Measurements from ENCODE around the gene FBXW4.
A peak's percentile ranks its signal among the peaks of the same experiment; 100 is the strongest.

Gene FBXW4

DNA sequence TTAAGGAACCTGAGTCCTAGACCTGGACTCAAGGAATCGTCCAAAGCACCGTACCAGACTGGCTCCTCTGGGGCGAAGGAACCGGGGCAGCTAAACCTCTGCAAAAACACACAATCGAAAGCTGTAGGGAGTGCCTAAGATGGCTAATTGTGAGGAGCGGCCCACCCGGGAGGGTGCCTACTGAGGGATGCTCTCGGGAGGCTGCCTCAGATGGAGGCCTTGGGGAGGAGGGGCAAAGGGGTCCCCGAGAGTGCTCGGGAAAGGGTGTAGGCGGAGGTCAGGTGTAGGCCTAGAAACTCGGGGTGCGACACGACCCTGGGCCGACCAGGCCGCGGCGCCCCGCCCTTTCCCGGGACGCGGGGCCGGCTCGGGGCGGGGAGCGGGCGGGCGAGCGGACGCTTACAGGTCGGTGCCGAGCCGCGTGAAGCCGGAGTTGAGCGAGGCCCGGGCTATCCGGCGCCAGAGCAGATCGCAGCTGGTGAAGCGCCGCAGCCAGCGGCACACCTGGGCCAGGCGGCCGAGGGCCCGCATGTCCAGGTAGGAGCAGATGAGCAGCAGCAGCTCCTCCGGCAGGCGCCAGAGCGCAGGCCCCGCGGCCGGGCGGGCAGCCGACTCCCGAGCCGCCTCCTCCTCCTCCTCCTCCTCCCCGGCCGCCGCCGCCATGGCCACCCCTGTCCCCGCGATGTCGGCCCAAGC is 844 bp downstream of the FBXW4 start (continued):
- TF ChIP-seq ZNF114 (tag by site-specific recombination; IDR thresholded peaks at IDR 0.05), result no peak
- TF ChIP-seq ZNF626 (tag by site-specific recombination; IDR thresholded peaks at IDR 0.05), result no peak; the same call in 1 of the 2 replicates
- no peak for TF ChIP-seq ZNF354C (tag by site-specific recombination; IDR thresholded peaks at IDR 0.05; ENCODE audit: borderline replicate concordance, low read depth)
- no peak for TF ChIP-seq ZNF558 (tag by site-specific recombination; IDR thresholded peaks at IDR 0.05)
- TF ChIP-seq ZNF146 (tag by site-specific recombination; IDR thresholded peaks at IDR 0.05), result peak; percentile 3; the same call in 1 of the 2 replicates
- TF ChIP-seq, protein P1, sequence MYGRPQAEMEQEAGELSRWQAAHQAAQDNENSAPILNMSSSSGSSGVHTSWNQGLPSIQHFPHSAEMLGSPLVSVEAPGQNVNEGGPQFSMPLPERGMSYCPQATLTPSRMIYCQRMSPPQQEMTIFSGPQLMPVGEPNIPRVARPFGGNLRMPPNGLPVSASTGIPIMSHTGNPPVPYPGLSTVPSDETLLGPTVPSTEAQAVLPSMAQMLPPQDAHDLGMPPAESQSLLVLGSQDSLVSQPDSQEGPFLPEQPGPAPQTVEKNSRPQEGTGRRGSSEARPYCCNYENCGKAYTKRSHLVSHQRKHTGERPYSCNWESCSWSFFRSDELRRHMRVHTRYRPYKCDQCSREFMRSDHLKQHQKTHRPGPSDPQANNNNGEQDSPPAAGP (tag by site-specific recombination; IDR thresholded peaks at IDR 0.05), result peak; percentile 65
- TF ChIP-seq, protein P2, sequence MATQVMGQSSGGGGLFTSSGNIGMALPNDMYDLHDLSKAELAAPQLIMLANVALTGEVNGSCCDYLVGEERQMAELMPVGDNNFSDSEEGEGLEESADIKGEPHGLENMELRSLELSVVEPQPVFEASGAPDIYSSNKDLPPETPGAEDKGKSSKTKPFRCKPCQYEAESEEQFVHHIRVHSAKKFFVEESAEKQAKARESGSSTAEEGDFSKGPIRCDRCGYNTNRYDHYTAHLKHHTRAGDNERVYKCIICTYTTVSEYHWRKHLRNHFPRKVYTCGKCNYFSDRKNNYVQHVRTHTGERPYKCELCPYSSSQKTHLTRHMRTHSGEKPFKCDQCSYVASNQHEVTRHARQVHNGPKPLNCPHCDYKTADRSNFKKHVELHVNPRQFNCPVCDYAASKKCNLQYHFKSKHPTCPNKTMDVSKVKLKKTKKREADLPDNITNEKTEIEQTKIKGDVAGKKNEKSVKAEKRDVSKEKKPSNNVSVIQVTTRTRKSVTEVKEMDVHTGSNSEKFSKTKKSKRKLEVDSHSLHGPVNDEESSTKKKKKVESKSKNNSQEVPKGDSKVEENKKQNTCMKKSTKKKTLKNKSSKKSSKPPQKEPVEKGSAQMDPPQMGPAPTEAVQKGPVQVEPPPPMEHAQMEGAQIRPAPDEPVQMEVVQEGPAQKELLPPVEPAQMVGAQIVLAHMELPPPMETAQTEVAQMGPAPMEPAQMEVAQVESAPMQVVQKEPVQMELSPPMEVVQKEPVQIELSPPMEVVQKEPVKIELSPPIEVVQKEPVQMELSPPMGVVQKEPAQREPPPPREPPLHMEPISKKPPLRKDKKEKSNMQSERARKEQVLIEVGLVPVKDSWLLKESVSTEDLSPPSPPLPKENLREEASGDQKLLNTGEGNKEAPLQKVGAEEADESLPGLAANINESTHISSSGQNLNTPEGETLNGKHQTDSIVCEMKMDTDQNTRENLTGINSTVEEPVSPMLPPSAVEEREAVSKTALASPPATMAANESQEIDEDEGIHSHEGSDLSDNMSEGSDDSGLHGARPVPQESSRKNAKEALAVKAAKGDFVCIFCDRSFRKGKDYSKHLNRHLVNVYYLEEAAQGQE (tag by site-specific recombination; IDR thresholded peaks at IDR 0.05), result peak; percentile 20; the same call in 1 of the 2 replicates
- TF ChIP-seq, protein P3, sequence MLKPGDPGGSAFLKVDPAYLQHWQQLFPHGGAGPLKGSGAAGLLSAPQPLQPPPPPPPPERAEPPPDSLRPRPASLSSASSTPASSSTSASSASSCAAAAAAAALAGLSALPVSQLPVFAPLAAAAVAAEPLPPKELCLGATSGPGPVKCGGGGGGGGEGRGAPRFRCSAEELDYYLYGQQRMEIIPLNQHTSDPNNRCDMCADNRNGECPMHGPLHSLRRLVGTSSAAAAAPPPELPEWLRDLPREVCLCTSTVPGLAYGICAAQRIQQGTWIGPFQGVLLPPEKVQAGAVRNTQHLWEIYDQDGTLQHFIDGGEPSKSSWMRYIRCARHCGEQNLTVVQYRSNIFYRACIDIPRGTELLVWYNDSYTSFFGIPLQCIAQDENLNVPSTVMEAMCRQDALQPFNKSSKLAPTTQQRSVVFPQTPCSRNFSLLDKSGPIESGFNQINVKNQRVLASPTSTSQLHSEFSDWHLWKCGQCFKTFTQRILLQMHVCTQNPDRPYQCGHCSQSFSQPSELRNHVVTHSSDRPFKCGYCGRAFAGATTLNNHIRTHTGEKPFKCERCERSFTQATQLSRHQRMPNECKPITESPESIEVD (tag by site-specific recombination; IDR thresholded peaks at IDR 0.05), result no peak
- no peak for TF ChIP-seq ZNF132 (tag by site-specific recombination; IDR thresholded peaks at IDR 0.05; ENCODE audit: borderline replicate concordance)
- TF ChIP-seq, protein P4, sequence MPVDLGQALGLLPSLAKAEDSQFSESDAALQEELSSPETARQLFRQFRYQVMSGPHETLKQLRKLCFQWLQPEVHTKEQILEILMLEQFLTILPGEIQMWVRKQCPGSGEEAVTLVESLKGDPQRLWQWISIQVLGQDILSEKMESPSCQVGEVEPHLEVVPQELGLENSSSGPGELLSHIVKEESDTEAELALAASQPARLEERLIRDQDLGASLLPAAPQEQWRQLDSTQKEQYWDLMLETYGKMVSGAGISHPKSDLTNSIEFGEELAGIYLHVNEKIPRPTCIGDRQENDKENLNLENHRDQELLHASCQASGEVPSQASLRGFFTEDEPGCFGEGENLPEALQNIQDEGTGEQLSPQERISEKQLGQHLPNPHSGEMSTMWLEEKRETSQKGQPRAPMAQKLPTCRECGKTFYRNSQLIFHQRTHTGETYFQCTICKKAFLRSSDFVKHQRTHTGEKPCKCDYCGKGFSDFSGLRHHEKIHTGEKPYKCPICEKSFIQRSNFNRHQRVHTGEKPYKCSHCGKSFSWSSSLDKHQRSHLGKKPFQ (tag by site-specific recombination; IDR thresholded peaks at IDR 0.05), result no peak
- TF ChIP-seq ZNF324 (tag by site-specific recombination; IDR thresholded peaks at IDR 0.05), result no peak
- TF ChIP-seq ZNF658 (tag by site-specific recombination; IDR thresholded peaks at IDR 0.05), result no peak
- TF ChIP-seq, protein P5, sequence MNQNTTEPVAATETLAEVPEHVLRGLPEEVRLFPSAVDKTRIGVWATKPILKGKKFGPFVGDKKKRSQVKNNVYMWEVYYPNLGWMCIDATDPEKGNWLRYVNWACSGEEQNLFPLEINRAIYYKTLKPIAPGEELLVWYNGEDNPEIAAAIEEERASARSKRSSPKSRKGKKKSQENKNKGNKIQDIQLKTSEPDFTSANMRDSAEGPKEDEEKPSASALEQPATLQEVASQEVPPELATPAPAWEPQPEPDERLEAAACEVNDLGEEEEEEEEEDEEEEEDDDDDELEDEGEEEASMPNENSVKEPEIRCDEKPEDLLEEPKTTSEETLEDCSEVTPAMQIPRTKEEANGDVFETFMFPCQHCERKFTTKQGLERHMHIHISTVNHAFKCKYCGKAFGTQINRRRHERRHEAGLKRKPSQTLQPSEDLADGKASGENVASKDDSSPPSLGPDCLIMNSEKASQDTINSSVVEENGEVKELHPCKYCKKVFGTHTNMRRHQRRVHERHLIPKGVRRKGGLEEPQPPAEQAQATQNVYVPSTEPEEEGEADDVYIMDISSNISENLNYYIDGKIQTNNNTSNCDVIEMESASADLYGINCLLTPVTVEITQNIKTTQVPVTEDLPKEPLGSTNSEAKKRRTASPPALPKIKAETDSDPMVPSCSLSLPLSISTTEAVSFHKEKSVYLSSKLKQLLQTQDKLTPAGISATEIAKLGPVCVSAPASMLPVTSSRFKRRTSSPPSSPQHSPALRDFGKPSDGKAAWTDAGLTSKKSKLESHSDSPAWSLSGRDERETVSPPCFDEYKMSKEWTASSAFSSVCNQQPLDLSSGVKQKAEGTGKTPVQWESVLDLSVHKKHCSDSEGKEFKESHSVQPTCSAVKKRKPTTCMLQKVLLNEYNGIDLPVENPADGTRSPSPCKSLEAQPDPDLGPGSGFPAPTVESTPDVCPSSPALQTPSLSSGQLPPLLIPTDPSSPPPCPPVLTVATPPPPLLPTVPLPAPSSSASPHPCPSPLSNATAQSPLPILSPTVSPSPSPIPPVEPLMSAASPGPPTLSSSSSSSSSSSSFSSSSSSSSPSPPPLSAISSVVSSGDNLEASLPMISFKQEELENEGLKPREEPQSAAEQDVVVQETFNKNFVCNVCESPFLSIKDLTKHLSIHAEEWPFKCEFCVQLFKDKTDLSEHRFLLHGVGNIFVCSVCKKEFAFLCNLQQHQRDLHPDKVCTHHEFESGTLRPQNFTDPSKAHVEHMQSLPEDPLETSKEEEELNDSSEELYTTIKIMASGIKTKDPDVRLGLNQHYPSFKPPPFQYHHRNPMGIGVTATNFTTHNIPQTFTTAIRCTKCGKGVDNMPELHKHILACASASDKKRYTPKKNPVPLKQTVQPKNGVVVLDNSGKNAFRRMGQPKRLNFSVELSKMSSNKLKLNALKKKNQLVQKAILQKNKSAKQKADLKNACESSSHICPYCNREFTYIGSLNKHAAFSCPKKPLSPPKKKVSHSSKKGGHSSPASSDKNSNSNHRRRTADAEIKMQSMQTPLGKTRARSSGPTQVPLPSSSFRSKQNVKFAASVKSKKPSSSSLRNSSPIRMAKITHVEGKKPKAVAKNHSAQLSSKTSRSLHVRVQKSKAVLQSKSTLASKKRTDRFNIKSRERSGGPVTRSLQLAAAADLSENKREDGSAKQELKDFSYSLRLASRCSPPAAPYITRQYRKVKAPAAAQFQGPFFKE (tag by site-specific recombination; IDR thresholded peaks at IDR 0.05; ENCODE audit: borderline replicate concordance), result no peak
- TF ChIP-seq, protein P6, sequence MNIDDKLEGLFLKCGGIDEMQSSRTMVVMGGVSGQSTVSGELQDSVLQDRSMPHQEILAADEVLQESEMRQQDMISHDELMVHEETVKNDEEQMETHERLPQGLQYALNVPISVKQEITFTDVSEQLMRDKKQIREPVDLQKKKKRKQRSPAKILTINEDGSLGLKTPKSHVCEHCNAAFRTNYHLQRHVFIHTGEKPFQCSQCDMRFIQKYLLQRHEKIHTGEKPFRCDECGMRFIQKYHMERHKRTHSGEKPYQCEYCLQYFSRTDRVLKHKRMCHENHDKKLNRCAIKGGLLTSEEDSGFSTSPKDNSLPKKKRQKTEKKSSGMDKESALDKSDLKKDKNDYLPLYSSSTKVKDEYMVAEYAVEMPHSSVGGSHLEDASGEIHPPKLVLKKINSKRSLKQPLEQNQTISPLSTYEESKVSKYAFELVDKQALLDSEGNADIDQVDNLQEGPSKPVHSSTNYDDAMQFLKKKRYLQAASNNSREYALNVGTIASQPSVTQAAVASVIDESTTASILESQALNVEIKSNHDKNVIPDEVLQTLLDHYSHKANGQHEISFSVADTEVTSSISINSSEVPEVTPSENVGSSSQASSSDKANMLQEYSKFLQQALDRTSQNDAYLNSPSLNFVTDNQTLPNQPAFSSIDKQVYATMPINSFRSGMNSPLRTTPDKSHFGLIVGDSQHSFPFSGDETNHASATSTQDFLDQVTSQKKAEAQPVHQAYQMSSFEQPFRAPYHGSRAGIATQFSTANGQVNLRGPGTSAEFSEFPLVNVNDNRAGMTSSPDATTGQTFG (tag by site-specific recombination; IDR thresholded peaks at IDR 0.05; ENCODE audit: borderline replicate concordance), result no peak
- TF ChIP-seq HOXD13 (CRISPR knock-in tag; IDR thresholded peaks at IDR 0.05; ENCODE audit: borderline replicate concordance), result no peak; the same call in 1 of the 2 replicates
- no peak; the same call in 1 of the 2 replicates for TF ChIP-seq ZNF24 (tag by site-specific recombination; IDR thresholded peaks at IDR 0.05)
- TF ChIP-seq RBAK (tag by site-specific recombination; IDR thresholded peaks at IDR 0.05), result no peak
- no peak for TF ChIP-seq IKZF3 (tag by site-specific recombination; IDR thresholded peaks at IDR 0.05)
- peak; percentile 82; the same call in 1 of the 2 replicates for TF ChIP-seq ZNF10 (tag by site-specific recombination; IDR thresholded peaks at IDR 0.05)
